Heart right ventricle (tissue), 16 donors: ENCODE measurements around the gene PNRC1. TPM values are rescaled to one million over a fixed set of nuclear protein-coding genes. Genes with fewer than 3 reads are reported as not detected.
"Not testable (repeated sequence)": the region's sequence is repeated elsewhere in the genome, so short reads cannot be mapped to it uniquely, and the experiment has no call there.

Source experiments
- ATAC-seq, 8 donors: fragments of 200-7000 bp; cut with Tn5 transposase; one replicate each; pipeline ENCODE4 v1.9.1; 2020; ENCODE audit warnings: mild to moderate bottlenecking in 8 of 8, moderate library complexity in 8 of 8, moderate number of reproducible peaks in 1 of 8
- DNase-seq, 2 donors: peaks; one replicate each; pipeline ENCODE4 v3.0.0-alpha.2; 2020
- H3K27ac ChIP-seq, 10 donors: fragments of 200-600 bp; sonication (generic) in 2 of 10; one replicate each; pipeline versions ENCODE4 v1.5.0 to v1.8.0; 2020 to 2022; ENCODE audit warnings: mild to moderate bottlenecking in 3 of 10
- H3K27me3 ChIP-seq, 7 donors: fragments of 200-600 bp; one replicate each; pipeline ENCODE4 v1.8.0; 2021 to 2022; ENCODE audit warnings: mild to moderate bottlenecking in 2 of 7
- H3K36me3 ChIP-seq, 9 donors: fragments of 200-600 bp; sonication (generic) in 1 of 9; one replicate each; pipeline versions ENCODE4 v1.5.0 to v1.8.0; 2020 to 2022; ENCODE audit warnings: mild to moderate bottlenecking in 2 of 9
- H3K4me1 ChIP-seq, 9 donors: fragments of 200-600 bp; sonication (generic) in 1 of 9; one replicate each; pipeline versions ENCODE4 v1.5.0 to v1.8.0; 2020 to 2022; ENCODE audit warnings: mild to moderate bottlenecking in 4 of 9
- H3K4me3 ChIP-seq, 10 donors: fragments of 200-600 bp; sonication (generic) in 2 of 10; one replicate each; pipeline versions ENCODE4 v1.5.0 to v1.8.0; 2020 to 2022; ENCODE audit warnings: mild to moderate bottlenecking in 7 of 10, moderate library complexity in 2 of 10
- H3K9me3 ChIP-seq, 11 donors: fragments of 200-600 bp in 10 of 11; sonication (generic) in 2 of 11; one replicate each; pipeline versions ENCODE4 v1.5.0 to v1.8.0; 2013 to 2022; ENCODE audit warnings: mild to moderate bottlenecking in 2 of 11, control low read depth in 1 of 11, moderate library complexity in 1 of 11
- WGBS, 2 donors: extraction: QIAGEN DNeasy Blood & Tissue Kit; methylation state at CpG; one replicate each; pipeline ENCODE4 v1.1.7; 2013; ENCODE audit warnings: inconsistent platforms in 1 of 2; 5-methylcytosine and 5-hydroxymethylcytosine counted together
- intact Hi-C, 10 donors: fragments of 100-400 bp; cut with DNase I; formaldehyde crosslinking; loops; one replicate each; pipeline versions ENCODE4 v1.11.1 to v1.14.2; 2022
- polyA plus RNA-seq, 2 donors: library from polyadenylated mRNA; stranded (reverse); fragments of 200-250 nt; gene quantifications; one replicate each; pipeline ENCODE4 v1.2.3, GENCODE V29; 2013
- total RNA-seq, 10 donors: library from RNA; stranded (reverse); fragmentation: NEBNext Ultra II Directional in 3 of 10; extraction: Animal tissue kit (Norgen Biotek cat#: 25700) in 3 of 10; gene quantifications; one replicate each; pipeline versions ENCODE4 v1.2.1 to v1.2.4, GENCODE V29; 2021 to 2023
- TF ChIP-seq, protein P1 (sequence below), 9 donors: fragments of 200-600 bp; sonication (generic) in 2 of 9; IDR thresholded peaks; one replicate each; pipeline versions ENCODE4 v1.5.0 to v1.8.0; 2021 to 2022; ENCODE audit warnings: antibody characterized with exemption in 9 of 9, mild to moderate bottlenecking in 5 of 9, moderate library complexity in 1 of 9
- donor health status: Arrhythmogenic right ventricular cardiomyopathy.
- donor health status: ischemic (EF 13 %, LVEDD 7.1; RV severe dilation, severe dysfunction).
- donor health status: healthy with polysubstance abuse.
- donor health status: DM: no; HTN: yes; CAD: no.
- donor health status: DM: no; HTN: no; CAD: no.
- donor health status: ischemic (EF 25% LVEDD 6.9; RV normal size, moderate dysfunction).
- donor health status: ischemic (EF 25% LVEDD 5.7; RV mildly dilated, moderate dysfunction).
- donor health status: healthy.
- donor health status: DM: yes; HTN: yes; CAD: no.
- donor health status: Ischemic cardiomyopathy.
- donor health status: ischemic (EF 35%, LVEDD 5.7; RV mildly dilated, moderate dysfunction).
- donor health status: nonischemic (EF 11% LVEDD 7.7; RV severe dilation, severe dysfunction).
- donor health status: DM: yes; HTN: yes; CAD: no.
- donor health status: PGD.
- donor health status: ischemic (EF 29% LVEDD 5.4; RV normal size, mild dysfunction).
- donor health status: nonischemic (EF 23%, LVEDD 6.1; RV moderate dilation, normal function).

PNRC1 gene
- total and polyA plus RNA-seq, 12 donors = 45.5 to 270 (median 207) TPM

DNA sequence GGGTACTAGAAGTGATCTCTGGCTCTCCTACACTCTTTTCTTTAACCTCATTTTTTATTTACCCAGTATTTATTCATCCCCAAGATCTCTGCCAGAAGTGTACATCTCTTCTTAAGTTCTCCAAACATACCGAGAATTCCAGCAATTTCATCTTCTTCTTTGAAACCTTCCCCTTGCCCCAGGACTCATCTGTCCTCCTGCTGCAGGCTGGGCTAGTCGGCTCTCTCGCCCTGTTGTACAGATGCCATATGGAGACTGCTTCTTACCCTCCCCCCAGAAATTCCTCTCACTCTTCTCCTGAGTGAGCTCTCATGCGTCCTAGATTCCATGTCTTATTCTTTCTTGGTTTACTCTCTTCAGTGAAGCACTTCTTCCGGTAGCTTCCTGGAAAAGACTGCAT is 21.9 kb upstream of the PNRC1 start:
- H3K4me3 ChIP-seq = no peak overlapping the region
- TF ChIP-seq, protein P1, sequence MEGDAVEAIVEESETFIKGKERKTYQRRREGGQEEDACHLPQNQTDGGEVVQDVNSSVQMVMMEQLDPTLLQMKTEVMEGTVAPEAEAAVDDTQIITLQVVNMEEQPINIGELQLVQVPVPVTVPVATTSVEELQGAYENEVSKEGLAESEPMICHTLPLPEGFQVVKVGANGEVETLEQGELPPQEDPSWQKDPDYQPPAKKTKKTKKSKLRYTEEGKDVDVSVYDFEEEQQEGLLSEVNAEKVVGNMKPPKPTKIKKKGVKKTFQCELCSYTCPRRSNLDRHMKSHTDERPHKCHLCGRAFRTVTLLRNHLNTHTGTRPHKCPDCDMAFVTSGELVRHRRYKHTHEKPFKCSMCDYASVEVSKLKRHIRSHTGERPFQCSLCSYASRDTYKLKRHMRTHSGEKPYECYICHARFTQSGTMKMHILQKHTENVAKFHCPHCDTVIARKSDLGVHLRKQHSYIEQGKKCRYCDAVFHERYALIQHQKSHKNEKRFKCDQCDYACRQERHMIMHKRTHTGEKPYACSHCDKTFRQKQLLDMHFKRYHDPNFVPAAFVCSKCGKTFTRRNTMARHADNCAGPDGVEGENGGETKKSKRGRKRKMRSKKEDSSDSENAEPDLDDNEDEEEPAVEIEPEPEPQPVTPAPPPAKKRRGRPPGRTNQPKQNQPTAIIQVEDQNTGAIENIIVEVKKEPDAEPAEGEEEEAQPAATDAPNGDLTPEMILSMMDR (IDR thresholded peaks at IDR 0.05) = no peak
- no peaks in the 10 kb centered on the region for H3K9me3 ChIP-seq
- no peaks in the 10 kb centered on the region for H3K27me3 ChIP-seq
- H3K4me1 ChIP-seq = no peaks in the 10 kb centered on the region
- ATAC-seq (no peak), DNase-seq (no peak)
- H3K27ac ChIP-seq = no peak overlapping the region
- 54 to 55% methylated on average over 5 of the region's 5 CpGs for WGBS, 2 donors
- H3K36me3 ChIP-seq = no peaks in the 10 kb centered on the region
- intact Hi-C loops = no loop called here

DNA sequence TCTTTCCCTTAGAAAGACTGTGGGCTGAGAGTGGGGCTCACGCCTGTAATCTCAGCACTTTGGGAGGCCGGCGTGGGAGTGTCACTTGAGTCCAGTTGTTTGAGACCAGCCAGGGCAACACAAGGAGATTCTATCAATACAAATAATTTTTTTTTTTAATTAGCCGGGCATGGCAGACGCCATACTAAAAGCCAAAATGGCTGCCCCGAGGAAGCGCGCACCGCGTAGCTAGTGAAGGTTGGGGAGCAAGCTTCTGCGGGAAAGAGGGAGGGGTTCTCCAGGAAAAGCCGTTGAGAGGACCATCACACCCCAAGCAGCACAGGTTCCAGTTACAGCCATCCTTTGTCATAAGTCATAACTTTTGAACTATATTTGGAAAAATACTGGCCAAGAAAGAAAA is 21.3 kb upstream of the PNRC1 start:
- H3K9me3 ChIP-seq = no peaks in the 10 kb centered on the region
- DNase-seq = no peak
- no peaks in the 10 kb centered on the region for H3K27me3 ChIP-seq
- no peak for ATAC-seq
- H3K36me3 ChIP-seq = no peaks in the 10 kb centered on the region
- WGBS, 2 donors = 94 to 96% methylated on average over 12 of the region's 12 CpGs
- H3K27ac ChIP-seq = no peak overlapping the region
- no peaks in the 10 kb centered on the region for H3K4me1 ChIP-seq
- intact Hi-C loops = no loop called here
- TF ChIP-seq, protein P1 (IDR thresholded peaks at IDR 0.05) = no peak
- H3K4me3 ChIP-seq = no peak overlapping the region

DNA sequence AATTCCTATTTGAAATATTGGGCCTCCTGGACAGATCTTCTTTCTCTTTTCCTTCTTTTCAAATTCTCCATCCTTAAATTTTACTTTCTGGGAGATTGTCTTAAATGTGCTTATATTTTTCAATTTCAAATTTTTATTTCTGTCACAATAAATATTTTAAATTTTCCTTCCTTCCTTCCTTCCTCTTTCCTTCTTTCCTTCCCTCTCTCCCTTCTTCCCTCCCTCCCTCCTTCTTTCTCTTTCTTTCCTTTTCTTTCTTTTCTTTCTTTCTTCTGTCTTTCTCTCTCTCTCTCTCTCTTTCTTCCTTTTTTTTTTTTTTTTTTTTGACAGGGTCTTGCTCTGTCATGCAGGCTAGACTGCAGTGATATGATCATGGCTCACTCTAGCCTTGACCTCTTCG is 16.7 kb upstream of the PNRC1 start:
- Histone ChIP-seq H3K9me3 (no peaks in the 10 kb centered on the region), H3K36me3 (no peaks in the 10 kb centered on the region), H3K27ac (no peak overlapping the region), H3K27me3 (no peaks in the 10 kb centered on the region), H3K4me1 (peaks cover 0 to 12% (median 0%) of the 10 kb centered on the region in 9 donors), H3K4me3 (no peak overlapping the region)
- no peak for ATAC-seq
- WGBS, 2 donors = 94 to 100% methylated on average over 1 of the region's 1 CpG
- DNase-seq = no peak
- intact Hi-C loops = no loop called here
- TF ChIP-seq, protein P1 (IDR thresholded peaks at IDR 0.05) = no peak

DNA sequence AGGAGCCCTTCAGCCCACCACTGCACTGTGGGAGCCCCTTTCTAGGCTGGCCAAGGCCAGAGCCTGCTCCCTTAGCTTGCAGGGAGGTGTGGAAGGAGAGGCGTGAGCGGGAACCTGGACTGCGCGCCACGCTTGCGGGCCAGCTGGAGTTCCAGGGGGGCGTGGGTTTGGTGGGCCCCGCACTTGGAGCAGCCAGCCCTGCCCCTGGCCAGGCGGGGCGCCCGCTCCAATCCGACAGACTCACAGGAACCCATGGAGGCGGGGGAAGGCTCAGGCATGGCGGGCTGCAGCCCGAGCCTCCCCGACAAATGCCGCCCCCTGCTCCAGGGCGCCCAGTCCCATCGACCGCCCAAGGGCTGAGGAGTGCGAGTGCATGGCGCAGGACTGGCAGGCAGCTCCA is 15.6 kb upstream of the PNRC1 start:
- H3K36me3 ChIP-seq, H3K4me3 ChIP-seq, intact Hi-C loops, ATAC-seq, H3K27me3 ChIP-seq, H3K9me3 ChIP-seq, H3K27ac ChIP-seq, DNase-seq: not testable (repeated sequence)
- peaks cover 0 to 12% (median 0%) of the 10 kb centered on the region in 9 donors for H3K4me1 ChIP-seq
- WGBS, 2 donors = 93 to 98% methylated on average over 22 of the region's 22 CpGs

DNA sequence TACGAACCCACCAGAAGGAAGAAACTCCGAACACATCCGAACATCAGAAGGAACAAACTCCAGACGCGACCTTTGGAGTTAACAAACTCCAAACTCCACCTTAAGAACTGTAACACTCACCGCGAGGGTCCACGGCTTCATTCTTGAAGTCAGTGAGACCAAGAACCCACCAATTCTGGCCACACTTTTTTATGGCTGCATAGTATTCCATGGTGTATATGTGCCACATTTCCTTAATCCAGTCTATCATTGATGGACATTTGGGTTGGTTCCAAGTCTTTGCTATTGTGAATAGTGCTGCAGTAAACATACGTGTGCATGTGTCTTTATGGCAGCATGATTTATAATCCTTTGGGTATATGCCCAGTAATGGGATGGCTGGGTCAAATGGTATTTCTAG is 14.4 kb upstream of the PNRC1 start:
- intact Hi-C loops, H3K27me3 ChIP-seq, H3K36me3 ChIP-seq, DNase-seq, H3K27ac ChIP-seq, ATAC-seq, H3K4me3 ChIP-seq, H3K9me3 ChIP-seq: not testable (repeated sequence)
- 97 to 98% methylated on average over 8 to 9 of the region's 9 CpGs for WGBS, 2 donors
- H3K4me1 ChIP-seq = peaks cover 0 to 12% (median 0%) of the 10 kb centered on the region in 9 donors
